Neural cell (in vitro differentiated cells): ENCODE measurements around the gene CEACAM21. TPM values are rescaled to one million over a fixed set of nuclear protein-coding genes. Genes with fewer than 3 reads are reported as not detected.

Experiments
- H2AFZ ChIP-seq: fragments of 200-600, 300-800 bp; sonication (generic), shearing (Covaris generic); 2 replicates; pipeline ENCODE4 v1.6.0; 2014; ENCODE audit warnings: low read depth, mild to moderate bottlenecking, antibody characterized with exemption, low read length, moderate library complexity
- H3F3A ChIP-seq: fragments of 200-600 bp; shearing (Covaris generic); 2 replicates; pipeline ENCODE4 v1.6.1; 2016; ENCODE audit warnings: mild to moderate bottlenecking, moderate library complexity, mixed read lengths, antibody characterized with exemption, low read length; ENCODE audit not compliant: insufficient read depth, poor library complexity, severe bottlenecking
- H3K27ac ChIP-seq: fragments of 200-600, 300-800 bp; sonication (generic), shearing (Covaris generic); 2 replicates; pipeline ENCODE4 v1.5.1; 2014; ENCODE audit warnings: mild to moderate bottlenecking, low read length, moderate library complexity
- H3K27me3 ChIP-seq: fragments of 300-800, 200-600 bp; sonication (generic), shearing (Covaris generic); 2 replicates; pipeline ENCODE4 v1.6.0; 2014; ENCODE audit warnings: mild to moderate bottlenecking, low read depth, low read length, moderate library complexity; ENCODE audit not compliant: insufficient read depth
- H3K36me3 ChIP-seq: fragments of 300-800, 200-600 bp; sonication (generic), shearing (Covaris generic); 2 replicates; pipeline ENCODE4 v1.5.1; 2014; ENCODE audit warnings: mild to moderate bottlenecking, antibody characterized with exemption, low read length, moderate library complexity; ENCODE audit not compliant: insufficient read depth
- H3K4me2 ChIP-seq: fragments of 300-800, 200-600 bp; sonication (generic), shearing (Covaris generic); 2 replicates; pipeline ENCODE4 v1.6.0; 2014; ENCODE audit warnings: mild to moderate bottlenecking, low read length
- H3K4me3 ChIP-seq: fragments of 300-800, 200-600 bp; sonication (generic), shearing (Covaris generic); 2 replicates; pipeline ENCODE4 v1.5.1; 2014; ENCODE audit warnings: mild to moderate bottlenecking, low read length, moderate library complexity
- H3K79me2 ChIP-seq: fragments of 200-600 bp; shearing (Covaris generic); replicated peaks from 2 replicates; pipeline ENCODE4 v1.6.0; 2014; ENCODE audit warnings: mild to moderate bottlenecking, low read length, moderate library complexity; ENCODE audit not compliant: insufficient read depth
- H3K9ac ChIP-seq: fragments of 300-800, 200-600 bp; sonication (generic), shearing (Covaris generic); 2 replicates; pipeline ENCODE4 v1.6.1; 2016; ENCODE audit warnings: mild to moderate bottlenecking, low read length, mixed read lengths
- H3K9me2 ChIP-seq: fragments of 200-600 bp; shearing (Covaris generic); 2 replicates; pipeline ENCODE4 v1.6.1; 2016; ENCODE audit warnings: mild to moderate bottlenecking, low read length, mixed read lengths; ENCODE audit not compliant: insufficient read depth
- H3K9me3 ChIP-seq: fragments of 200-600, 300-800 bp; sonication (generic), shearing (Covaris generic); 2 replicates; pipeline ENCODE4 v1.6.1; 2016; ENCODE audit warnings: mild to moderate bottlenecking, mixed run types, low read length, moderate library complexity, mixed read lengths
- H4K20me1 ChIP-seq: fragments of 200-600 bp; shearing (Covaris generic); 2 replicates; pipeline ENCODE4 v1.6.1; 2016; ENCODE audit warnings: mild to moderate bottlenecking, mixed run types; ENCODE audit not compliant: insufficient read depth
- CTCF ChIP-seq: fragments of 450-650 bp; IDR thresholded peaks from 2 replicates; pipeline ENCODE4 v1.5.1; 2014; ENCODE audit warnings: antibody characterized with exemption, mild to moderate bottlenecking, moderate library complexity; ENCODE audit not compliant: poor library complexity, severe bottlenecking
- EP300 ChIP-seq: fragments of 450-650 bp; conservative IDR thresholded peaks from 2 replicates; pipeline ENCODE4 v1.6.1; 2014; ENCODE audit warnings: antibody characterized with exemption, mild to moderate bottlenecking, moderate library complexity; ENCODE audit not compliant: poor library complexity, severe bottlenecking
- EZH2 ChIP-seq: fragments of 200-600, 300-800 bp; shearing (Covaris generic), sonication (generic); IDR thresholded peaks from 2 replicates; pipeline ENCODE4 v1.6.1; 2014; ENCODE audit warnings: antibody characterized with exemption, low read length, borderline replicate concordance, mild to moderate bottlenecking; ENCODE audit not compliant: insufficient read depth, poor library complexity, severe bottlenecking
- MXI1 ChIP-seq: fragments of 450-650 bp; conservative IDR thresholded peaks from 2 replicates; pipeline ENCODE4 v1.6.1; 2014; ENCODE audit warnings: antibody characterized with exemption, mild to moderate bottlenecking; ENCODE audit not compliant: poor library complexity, severe bottlenecking
- POLR2AphosphoS5 ChIP-seq: IDR thresholded peaks from 2 replicates; pipeline ENCODE4 v1.6.1; 2012
- RAD21 ChIP-seq: fragments of 450-650 bp; conservative IDR thresholded peaks from 2 replicates; pipeline ENCODE4 v1.6.1; 2014; ENCODE audit warnings: antibody characterized with exemption, mild to moderate bottlenecking, moderate library complexity
- REST ChIP-seq: IDR thresholded peaks from 2 replicates; pipeline ENCODE4 v1.6.1; 2012; ENCODE audit warnings: borderline replicate concordance
- SMC3 ChIP-seq: fragments of 450-650 bp; conservative IDR thresholded peaks from 2 replicates; pipeline ENCODE4 v1.6.1; 2014; ENCODE audit warnings: antibody characterized with exemption, mild to moderate bottlenecking, moderate library complexity; ENCODE audit not compliant: poor library complexity
- TAF1 ChIP-seq: IDR thresholded peaks from 2 replicates; pipeline ENCODE4 v1.6.1; 2012; ENCODE audit warnings: low read depth
- polyA plus RNA-seq: library from polyadenylated mRNA; depleted of rRNA; stranded (reverse); fragments of >200 nt; gene quantifications from 2 replicates; pipeline ENCODE4 v1.2.3, GENCODE V29; 2014

CEACAM21 gene
- polyA plus RNA-seq, 1 donor from 2014 or later = 2.9 TPM

DNA sequence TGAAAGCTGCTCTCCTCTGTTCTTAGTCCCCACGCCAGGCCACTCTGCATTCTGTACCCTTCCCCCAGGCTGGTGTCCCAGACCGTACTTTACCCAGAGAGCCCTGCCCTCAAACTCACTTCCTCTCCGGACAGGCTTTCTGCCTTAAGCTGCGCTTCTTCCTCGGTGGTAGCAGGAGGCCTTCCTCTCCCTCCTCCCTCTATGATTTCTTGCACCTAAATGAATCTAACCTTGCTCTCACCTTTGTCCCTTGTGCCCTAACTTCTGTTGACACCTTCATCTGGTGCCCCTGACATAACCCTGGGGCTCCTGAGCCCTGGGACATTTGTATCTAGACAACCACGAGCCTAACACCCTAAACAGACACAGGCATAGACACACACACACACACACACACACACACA lies 29.6 kb upstream of the CEACAM21 start:
- Histone ChIP-seq H3K4me3 (no peak overlapping the region), H3K4me2 (no peak overlapping the region), H3K9me3 (no peaks in the 10 kb centered on the region), H3K27ac (no peak overlapping the region), H3K27me3 (no peaks in the 10 kb centered on the region), H3K9ac (no peak overlapping the region), H3K36me3 (no peaks in the 10 kb centered on the region), H3K9me2 (no peaks in the 10 kb centered on the region), H2AFZ (no peak overlapping the region), H4K20me1 (no peaks in the 10 kb centered on the region), H3F3A (no peaks in the 10 kb centered on the region), H3K79me2 (no peaks in the 10 kb centered on the region)
- TF ChIP-seq RAD21 (no peak), TAF1 (no peak), CTCF (no peak), POLR2AphosphoS5 (no peak), EZH2 (no peak), SMC3 (no peak), MXI1 (no peak), REST (no peak), EP300 (no peak)

- TF ChIP-seq RAD21 = no peak
- no peak for TF ChIP-seq EZH2
- no peak for TF ChIP-seq EP300
- Histone ChIP-seq H3K9me3 (no peaks in the 10 kb centered on the region), H3K79me2 (no peaks in the 10 kb centered on the region), H3K9ac (no peak overlapping the region), H3K4me2 (no peak overlapping the region), H3K36me3 (no peaks in the 10 kb centered on the region), H3K27ac (no peak overlapping the region), H3K4me3 (no peak overlapping the region), H4K20me1 (no peaks in the 10 kb centered on the region), H2AFZ (no peak overlapping the region), H3K9me2 (no peaks in the 10 kb centered on the region), H3K27me3 (no peaks in the 10 kb centered on the region), H3F3A (no peaks in the 10 kb centered on the region)
These were observed 29.0 kb upstream of the CEACAM21 start for GRCh38 chr19:41546961-41547360.

DNA sequence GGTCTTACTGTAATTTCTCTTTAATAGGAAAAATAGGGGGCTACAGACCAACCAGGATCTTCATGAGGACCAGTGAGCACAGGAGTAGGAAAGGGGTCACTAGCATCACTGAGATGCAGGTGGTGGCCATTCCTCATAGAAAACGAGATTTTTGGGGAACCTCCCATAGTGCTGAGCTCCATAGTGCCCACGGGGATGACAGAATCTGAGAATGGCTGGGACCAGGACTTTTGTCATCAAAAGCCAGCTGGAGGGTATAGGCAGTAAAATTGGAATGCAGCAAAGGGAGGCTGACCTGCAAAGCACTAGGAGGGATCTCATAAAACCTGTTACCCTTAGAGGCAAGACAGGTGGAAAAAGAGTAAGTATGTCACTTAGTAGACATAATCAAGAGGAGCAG lies 28.4 kb upstream of the CEACAM21 start:
- no peak for TF ChIP-seq RAD21
- no peak for TF ChIP-seq MXI1
- TF ChIP-seq POLR2AphosphoS5 = no peak
- Histone ChIP-seq H3K36me3 (no peaks in the 10 kb centered on the region), H4K20me1 (no peaks in the 10 kb centered on the region), H3K4me3 (no peak overlapping the region), H3K27me3 (no peaks in the 10 kb centered on the region), H3K27ac (no peak overlapping the region), H3K79me2 (no peaks in the 10 kb centered on the region), H3K9me3 (no peaks in the 10 kb centered on the region), H2AFZ (no peak overlapping the region), H3K9ac (no peak overlapping the region), H3K9me2 (no peaks in the 10 kb centered on the region), H3F3A (no peaks in the 10 kb centered on the region), H3K4me2 (no peak overlapping the region)
